HepG2 (cell line): ENCODE measurements around the gene SYNJ2. TPM values are rescaled to one million over a fixed set of nuclear protein-coding genes. Genes with fewer than 3 reads are reported as not detected.

Source experiments
- ARID2 ChIP-seq: sonication (generic); formaldehyde crosslinking; IDR thresholded peaks from 2 replicates; pipeline ENCODE4 v1.8.1; 2022; ENCODE audit warnings: mild to moderate bottlenecking, missing genetic modification reagents, borderline replicate concordance
- FOXC1 ChIP-seq: sonication (generic); formaldehyde crosslinking; IDR thresholded peaks from 2 replicates; pipeline ENCODE4 v1.8.0; 2022; ENCODE audit warnings: mild to moderate bottlenecking, missing genetic modification reagents, borderline replicate concordance
- HDAC2 ChIP-seq: sonication (generic); formaldehyde crosslinking; IDR thresholded peaks from 2 replicates; pipeline ENCODE4 v1.4.0; 2020; ENCODE audit warnings: missing genetic modification reagents
- HOXA5 ChIP-seq: sonication (generic); formaldehyde crosslinking; IDR thresholded peaks from 2 replicates; pipeline ENCODE4 v1.4.0; 2020; ENCODE audit warnings: missing genetic modification reagents
- IRF9 ChIP-seq: sonication (generic); formaldehyde crosslinking; IDR thresholded peaks from 2 replicates; pipeline ENCODE4 v1.8.0; 2022; ENCODE audit warnings: missing genetic modification reagents, mild to moderate bottlenecking, borderline replicate concordance
- JUN ChIP-seq: sonication (generic); formaldehyde crosslinking; IDR thresholded peaks from 2 replicates; pipeline ENCODE4 v1.4.0; 2020; ENCODE audit warnings: mild to moderate bottlenecking, missing genetic modification reagents
- MED1 ChIP-seq: sonication (generic); formaldehyde crosslinking; IDR thresholded peaks from 2 replicates; pipeline ENCODE4 v1.4.0; 2020; ENCODE audit warnings: missing genetic modification reagents
- MNT ChIP-seq: fragments of 450-650 bp; IDR thresholded peaks from 2 replicates; pipeline ENCODE4 v1.6.1; 2016
- NCOA5 ChIP-seq: sonication (generic); formaldehyde crosslinking; IDR thresholded peaks from 2 replicates; pipeline ENCODE4 v1.4.0; 2020; ENCODE audit warnings: missing genetic modification reagents
- NFE2 ChIP-seq: sonication (generic); formaldehyde crosslinking; IDR thresholded peaks from 2 replicates; pipeline ENCODE4 v1.4.0; 2020; ENCODE audit warnings: missing genetic modification reagents
- SCMH1 ChIP-seq: sonication (generic); formaldehyde crosslinking; IDR thresholded peaks from 2 replicates; pipeline ENCODE4 v1.9.0; 2021; ENCODE audit warnings: missing genetic modification reagents, mild to moderate bottlenecking, borderline replicate concordance
- SMAD9 ChIP-seq: sonication (generic); formaldehyde crosslinking; IDR thresholded peaks from 2 replicates; pipeline ENCODE4 v1.5.1; 2020; ENCODE audit warnings: mild to moderate bottlenecking, missing genetic modification reagents
- TCF7 ChIP-seq: sonication (generic); IDR thresholded peaks from 2 replicates; pipeline ENCODE4 v1.6.1; 2016; ENCODE audit warnings: antibody characterized with exemption, low read depth
- TFE3 ChIP-seq: IDR thresholded peaks from 2 replicates; pipeline ENCODE4 v1.6.1; 2016
- TGIF2 ChIP-seq: IDR thresholded peaks from 2 replicates; pipeline ENCODE4 v1.6.1; 2016; ENCODE audit warnings: control low read depth, missing compliant biosample characterization
- ZBTB3 ChIP-seq: sonication (generic); formaldehyde crosslinking; IDR thresholded peaks from 2 replicates; pipeline ENCODE4 v1.4.0; 2020; ENCODE audit warnings: low read depth, mild to moderate bottlenecking, moderate library complexity, missing genetic modification reagents, borderline replicate concordance
- ZBTB7B ChIP-seq: sonication (generic); formaldehyde crosslinking; IDR thresholded peaks from 2 replicates; pipeline ENCODE4 v1.4.0; 2020; ENCODE audit warnings: missing genetic modification reagents
- ZNF557 ChIP-seq: sonication (generic); formaldehyde crosslinking; IDR thresholded peaks from 2 replicates; pipeline ENCODE4 v1.4.0; 2020; ENCODE audit warnings: missing genetic modification reagents
- ZNF570 ChIP-seq: sonication (generic); formaldehyde crosslinking; IDR thresholded peaks from 2 replicates; pipeline ENCODE4 v1.4.0; 2020; ENCODE audit warnings: mild to moderate bottlenecking, missing genetic modification reagents, borderline replicate concordance
- ZSCAN21 ChIP-seq: sonication (generic); formaldehyde crosslinking; IDR thresholded peaks from 2 replicates; pipeline ENCODE4 v1.8.0; 2022; ENCODE audit warnings: mild to moderate bottlenecking, missing genetic modification reagents, moderate library complexity, borderline replicate concordance
- polyA plus RNA-seq, 8 experiments: library from polyadenylated mRNA; depleted of rRNA in 3 of 8; stranded (reverse) in 7 of 8; unstranded in 1 of 8; fragments of >200 nt; fragmentation: Illumina TruSeq in 4 of 8; extraction: Trizol in 4 of 8; gene quantifications; 2 replicates each; pipeline versions ENCODE4 v1.2.1 to v1.2.3, GENCODE V29; 2011 to 2016; ENCODE audit warnings: low read depth in 4 of 8, missing spikeins in 1 of 8, mixed read lengths in 1 of 8; ENCODE audit not compliant: insufficient read depth in 1 of 8
- total RNA-seq, 5 experiments: library from RNA; depleted of rRNA; stranded (reverse); fragments of >200 nt; fragmentation: Illumina TruSeq; extraction: Trizol; gene quantifications; 2 replicates each; pipeline ENCODE4 v1.2.3, GENCODE V29; 2016; ENCODE audit warnings: low read depth in 1 of 5
- TF ChIP-seq, protein P1 (sequence below): sonication (generic); formaldehyde crosslinking; IDR thresholded peaks from 2 replicates; pipeline ENCODE4 v1.4.0; 2020; ENCODE audit warnings: mild to moderate bottlenecking, missing genetic modification reagents
- TF ChIP-seq, protein P2 (sequence below): IDR thresholded peaks from 2 replicates; pipeline ENCODE4 v1.6.1; 2016; ENCODE audit warnings: low read depth, borderline replicate concordance
- TF ChIP-seq, protein P3 (sequence below): sonication (generic); formaldehyde crosslinking; IDR thresholded peaks from 2 replicates; pipeline ENCODE4 v1.8.1; 2023; ENCODE audit warnings: mild to moderate bottlenecking, moderate library complexity, missing genetic modification reagents

Gene SYNJ2
- total and polyA plus RNA-seq, 2 of the 13 experiments (the other 11 are each of a cell fraction or from before 2014, with no cell fraction given): 39.1 to 57.6 TPM

GRCh38 chr6:157985378-157986155, 3.9 kb downstream of the SYNJ2 start (continued):
- TF ChIP-seq, protein P1, sequence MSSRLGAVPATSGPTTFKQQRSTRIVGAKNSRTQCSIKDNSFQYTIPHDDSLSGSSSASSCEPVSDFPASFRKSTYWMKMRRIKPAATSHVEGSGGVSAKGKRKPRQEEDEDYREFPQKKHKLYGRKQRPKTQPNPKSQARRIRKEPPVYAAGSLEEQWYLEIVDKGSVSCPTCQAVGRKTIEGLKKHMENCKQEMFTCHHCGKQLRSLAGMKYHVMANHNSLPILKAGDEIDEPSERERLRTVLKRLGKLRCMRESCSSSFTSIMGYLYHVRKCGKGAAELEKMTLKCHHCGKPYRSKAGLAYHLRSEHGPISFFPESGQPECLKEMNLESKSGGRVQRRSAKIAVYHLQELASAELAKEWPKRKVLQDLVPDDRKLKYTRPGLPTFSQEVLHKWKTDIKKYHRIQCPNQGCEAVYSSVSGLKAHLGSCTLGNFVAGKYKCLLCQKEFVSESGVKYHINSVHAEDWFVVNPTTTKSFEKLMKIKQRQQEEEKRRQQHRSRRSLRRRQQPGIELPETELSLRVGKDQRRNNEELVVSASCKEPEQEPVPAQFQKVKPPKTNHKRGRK (CRISPR knock-in tag): no peak
- TF ChIP-seq TGIF2 (CRISPR knock-in tag) (peak; percentile 86), ZSCAN21 (CRISPR knock-in tag) (no peak), MED1 (CRISPR knock-in tag) (peak; percentile 98), HDAC2 (peak; percentile 99), ARID2 (CRISPR knock-in tag) (peak; percentile 92; the same call in 1 of the 2 replicates), NFE2 (CRISPR knock-in tag) (no peak), ZBTB3 (CRISPR knock-in tag) (0 out of 2 replicates have a peak, but pooled peaks have one; percentile 50), ZBTB7B (CRISPR knock-in tag) (peak; percentile 94), MNT (peak; percentile 77), JUN (CRISPR knock-in tag) (peak; percentile 82; the same call in 1 of the 2 replicates), TCF7 (peak; percentile 91), ZNF557 (CRISPR knock-in tag) (peak; percentile 74; the same call in 1 of the 2 replicates), TFE3 (peak; percentile 91), ZNF570 (CRISPR knock-in tag) (no peak), SMAD9 (CRISPR knock-in tag) (no peak), FOXC1 (CRISPR knock-in tag) (no peak), NCOA5 (CRISPR knock-in tag) (no peak), SCMH1 (CRISPR knock-in tag) (no peak), IRF9 (peak; percentile 56; the same call in 1 of the 2 replicates), HOXA5 (CRISPR knock-in tag) (peak; percentile 77)
- TF ChIP-seq, protein P2, sequence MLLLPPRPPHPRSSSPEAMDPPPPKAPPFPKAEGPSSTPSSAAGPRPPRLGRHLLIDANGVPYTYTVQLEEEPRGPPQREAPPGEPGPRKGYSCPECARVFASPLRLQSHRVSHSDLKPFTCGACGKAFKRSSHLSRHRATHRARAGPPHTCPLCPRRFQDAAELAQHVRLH (CRISPR knock-in tag): peak; percentile 94
- TF ChIP-seq, protein P3, sequence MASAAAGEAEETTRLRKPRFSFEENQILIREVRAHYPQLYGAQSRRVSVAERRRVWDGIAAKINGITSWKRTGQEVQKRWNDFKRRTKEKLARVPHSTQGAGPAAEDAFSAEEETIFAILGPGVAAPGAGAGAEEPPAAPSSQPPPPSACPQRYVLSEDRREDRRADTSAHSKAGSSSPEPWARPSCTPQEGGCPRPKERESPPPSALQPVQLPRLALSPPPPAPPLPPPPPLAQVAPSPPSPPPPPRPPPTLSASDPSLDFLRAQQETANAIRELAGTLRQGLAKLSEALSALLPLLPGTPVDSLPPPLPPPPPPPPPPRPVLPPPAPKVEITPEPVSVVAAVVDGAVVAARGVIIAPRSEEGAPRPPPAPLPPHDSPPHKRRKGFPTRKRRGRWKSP (CRISPR knock-in tag): peak; percentile 69; the same call in 1 of the 2 replicates
